ENCODE data around the gene PLPP1.

Gene PLPP1

DNA sequence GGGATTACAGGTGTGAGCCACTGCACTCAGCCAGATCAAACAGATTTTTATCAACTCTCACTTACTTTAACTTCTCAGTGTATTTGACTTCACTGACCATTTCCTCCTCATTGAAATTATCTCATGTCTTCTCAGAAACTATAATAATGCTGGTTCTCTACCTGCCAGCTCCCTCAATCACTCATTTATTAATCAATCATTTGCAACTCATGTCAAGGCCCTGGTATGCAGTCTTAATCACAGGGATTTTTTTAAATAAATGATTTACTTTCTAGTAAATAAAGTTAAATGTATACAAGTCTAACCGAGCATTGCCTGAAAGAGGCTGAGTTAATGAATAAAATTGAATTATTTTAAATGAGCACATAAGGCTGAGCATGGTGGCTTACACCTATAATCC, 63.3 kb downstream of the PLPP1 start:
- DNase-seq (ENCODE audit: low spot score in 2 of 2), result no peak
- no peaks in the 10 kb centered on the region for H3K27me3 ChIP-seq (ENCODE audit: low read depth)
- in situ Hi-C loops (cut with MboI; ENCODE audit: low sequenced_read_pairs), result no loop called here

DNA sequence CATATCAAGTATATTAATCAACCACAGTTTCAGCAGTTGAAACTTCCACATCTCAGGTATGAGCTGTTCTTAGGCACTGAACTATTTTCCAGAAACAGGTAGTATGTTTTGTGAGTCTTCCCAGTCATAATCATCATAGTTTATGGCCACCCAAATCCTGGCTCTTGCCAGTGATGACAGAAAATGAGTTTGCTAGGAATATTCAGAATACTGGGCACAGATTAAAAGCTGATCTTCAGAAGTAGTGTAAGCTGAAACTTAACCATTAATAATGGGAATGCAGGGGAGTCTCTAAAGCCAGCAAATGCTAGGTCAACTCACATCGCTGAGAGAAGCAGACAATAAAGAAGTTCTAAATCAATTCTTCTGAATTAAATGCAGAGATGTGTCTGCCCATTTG, 64.5 kb downstream of the PLPP1 start:
- no peaks in the 10 kb centered on the region; the same call in 1 of the 2 replicates for H3K36me3 ChIP-seq (replicated peaks)
- in situ Hi-C loops (cut with MboI; ENCODE audit: low sequenced_read_pairs), result no loop called here
- no peaks in the 10 kb centered on the region for H3K27me3 ChIP-seq (ENCODE audit: low read depth)
- no peak overlapping the region for H3K4me3 ChIP-seq
- H3K4me1 ChIP-seq, result peaks cover 9% of the 10 kb centered on the region
- H3K9me3 ChIP-seq, result no peaks in the 10 kb centered on the region
- no peak for DNase-seq (ENCODE audit: low spot score in 2 of 2)

More for the DNA sequence above, 63.3 kb downstream of the PLPP1 start:
- H3K4me3 ChIP-seq, result no peak overlapping the region
- H3K4me1 ChIP-seq, result peaks cover 20% of the 10 kb centered on the region
- no peaks in the 10 kb centered on the region; the same call in 1 of the 2 replicates for H3K36me3 ChIP-seq (replicated peaks)
- H3K9me3 ChIP-seq, result no peaks in the 10 kb centered on the region

DNA sequence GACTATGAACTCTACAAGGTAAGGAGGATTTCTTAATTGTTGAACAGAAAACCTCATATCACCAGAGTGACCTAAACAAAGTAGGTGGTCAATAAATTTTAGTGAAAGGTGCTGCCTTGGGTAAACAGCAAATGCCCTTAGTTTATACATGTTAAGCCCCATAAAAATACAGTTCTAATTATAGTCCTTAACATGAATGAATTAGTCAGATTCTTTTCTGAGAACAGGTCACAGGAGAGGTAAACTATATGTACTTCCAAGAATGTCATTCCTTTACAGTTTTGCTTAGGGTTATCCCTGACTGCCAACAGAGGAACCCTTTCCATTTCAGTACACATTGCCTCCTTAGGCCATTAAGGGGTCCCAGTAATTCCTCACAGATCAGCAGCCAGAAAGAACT, 64.9 kb downstream of the PLPP1 start:
- H3K4me1 ChIP-seq, result peaks cover 6% of the 10 kb centered on the region
- no peak for DNase-seq (ENCODE audit: low spot score in 2 of 2)
- H3K4me3 ChIP-seq, result no peak overlapping the region
- H3K9me3 ChIP-seq, result no peaks in the 10 kb centered on the region
- no peaks in the 10 kb centered on the region; the same call in 1 of the 2 replicates for H3K36me3 ChIP-seq (replicated peaks)
- no peaks in the 10 kb centered on the region for H3K27me3 ChIP-seq (ENCODE audit: low read depth)
- in situ Hi-C loops (cut with MboI; ENCODE audit: low sequenced_read_pairs), result no loop called here

DNA sequence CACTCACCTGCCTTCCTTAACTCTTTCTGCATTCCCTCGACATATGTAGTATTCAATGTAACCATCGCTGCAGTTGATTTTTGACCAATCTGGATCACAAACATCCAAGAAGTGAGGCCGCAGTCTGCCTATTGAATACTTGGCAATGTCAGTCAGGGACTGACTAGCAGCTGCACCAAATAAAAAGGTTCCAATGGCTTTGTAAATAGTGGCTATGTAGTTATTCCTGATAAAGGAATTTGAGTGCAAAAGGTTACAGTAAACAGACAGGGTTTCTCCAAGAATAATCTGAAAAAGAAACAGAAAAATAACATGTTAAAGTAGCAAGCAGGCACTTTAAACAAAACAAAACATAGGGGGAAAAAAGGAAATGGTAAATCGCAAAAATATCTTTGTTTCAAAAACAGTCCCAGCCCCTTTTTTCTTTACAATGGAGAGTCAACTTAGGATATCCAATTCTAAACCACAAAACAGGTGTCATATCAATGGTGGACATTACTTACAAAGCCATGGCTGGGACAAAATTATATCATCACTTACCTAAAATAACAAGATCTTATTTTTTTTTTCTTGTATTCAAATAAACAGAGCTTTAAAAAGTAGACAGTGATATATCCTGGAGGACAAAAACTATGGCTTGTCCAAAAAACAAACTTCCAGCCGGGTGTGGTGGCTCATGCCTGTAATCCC, 66.8 kb downstream of the PLPP1 start:
- H3K9me3 ChIP-seq, result no peaks in the 10 kb centered on the region
- in situ Hi-C loops (cut with MboI; ENCODE audit: low sequenced_read_pairs), result no loop called here
- no peak overlapping the region for H3K4me3 ChIP-seq
- peaks cover 6% of the 10 kb centered on the region for H3K4me1 ChIP-seq
- no peaks in the 10 kb centered on the region for H3K27me3 ChIP-seq (ENCODE audit: low read depth)
- H3K36me3 ChIP-seq (replicated peaks), result peaks cover 3% of the 10 kb centered on the region
- DNase-seq (ENCODE audit: low spot score in 2 of 2), result no peak

DNA sequence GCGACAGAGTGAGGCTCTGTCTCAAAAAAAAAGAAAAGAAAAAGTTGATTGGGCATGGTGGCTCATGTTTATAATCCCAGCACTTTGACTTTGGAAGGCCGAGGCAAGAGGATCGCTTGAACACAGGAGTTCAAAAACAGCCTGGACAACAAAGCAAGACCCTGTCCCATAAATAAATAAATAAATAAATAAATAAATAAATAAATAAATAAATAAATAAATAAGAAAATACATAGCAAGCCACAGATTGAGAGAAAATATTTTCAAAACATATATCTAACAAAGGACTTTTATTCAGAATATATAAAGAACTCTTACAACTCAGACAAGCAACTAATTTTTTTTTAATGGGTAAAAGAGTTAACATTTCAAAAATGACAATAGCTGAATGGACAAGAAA, 71.2 kb downstream of the PLPP1 start:
- H3K4me1 ChIP-seq, result peaks cover 17% of the 10 kb centered on the region
- H3K27me3 ChIP-seq (ENCODE audit: low read depth), result no peaks in the 10 kb centered on the region
- DNase-seq (ENCODE audit: low spot score in 2 of 2), result no peak
- in situ Hi-C loops (cut with MboI; ENCODE audit: low sequenced_read_pairs), result no loop called here
- H3K9me3 ChIP-seq, result no peaks in the 10 kb centered on the region
- peaks cover 3% of the 10 kb centered on the region for H3K36me3 ChIP-seq (replicated peaks)
- H3K4me3 ChIP-seq, result no peak overlapping the region

DNA sequence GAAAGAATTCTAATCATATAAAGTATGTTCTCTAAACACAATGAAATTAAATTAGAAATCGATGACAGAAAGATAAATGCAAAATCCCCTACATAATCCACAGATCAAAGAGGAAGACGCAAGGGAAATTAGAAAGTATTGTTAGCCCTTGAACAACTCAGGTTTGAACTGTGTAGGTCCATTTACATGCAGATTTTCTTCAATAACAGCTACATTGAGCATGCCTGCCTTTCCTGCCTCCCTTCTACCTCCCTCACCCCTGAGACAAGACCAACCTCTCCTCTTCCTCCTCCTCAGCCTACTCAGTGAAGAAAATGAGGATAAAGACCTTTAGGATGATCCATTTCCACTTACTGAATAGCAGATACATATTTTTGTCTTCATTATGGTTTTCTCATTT, 75.2 kb downstream of the PLPP1 start:
- no peaks in the 10 kb centered on the region for H3K9me3 ChIP-seq
- H3K27me3 ChIP-seq (ENCODE audit: low read depth), result no peaks in the 10 kb centered on the region
- peaks cover 17% of the 10 kb centered on the region for H3K4me1 ChIP-seq
- H3K4me3 ChIP-seq, result no peak overlapping the region
- in situ Hi-C loops (cut with MboI; ENCODE audit: low sequenced_read_pairs), result no loop called here
- peaks cover 3% of the 10 kb centered on the region for H3K36me3 ChIP-seq (replicated peaks)
- peak; percentile 66 to 96 for DNase-seq (ENCODE audit: low spot score in 2 of 2)

DNA sequence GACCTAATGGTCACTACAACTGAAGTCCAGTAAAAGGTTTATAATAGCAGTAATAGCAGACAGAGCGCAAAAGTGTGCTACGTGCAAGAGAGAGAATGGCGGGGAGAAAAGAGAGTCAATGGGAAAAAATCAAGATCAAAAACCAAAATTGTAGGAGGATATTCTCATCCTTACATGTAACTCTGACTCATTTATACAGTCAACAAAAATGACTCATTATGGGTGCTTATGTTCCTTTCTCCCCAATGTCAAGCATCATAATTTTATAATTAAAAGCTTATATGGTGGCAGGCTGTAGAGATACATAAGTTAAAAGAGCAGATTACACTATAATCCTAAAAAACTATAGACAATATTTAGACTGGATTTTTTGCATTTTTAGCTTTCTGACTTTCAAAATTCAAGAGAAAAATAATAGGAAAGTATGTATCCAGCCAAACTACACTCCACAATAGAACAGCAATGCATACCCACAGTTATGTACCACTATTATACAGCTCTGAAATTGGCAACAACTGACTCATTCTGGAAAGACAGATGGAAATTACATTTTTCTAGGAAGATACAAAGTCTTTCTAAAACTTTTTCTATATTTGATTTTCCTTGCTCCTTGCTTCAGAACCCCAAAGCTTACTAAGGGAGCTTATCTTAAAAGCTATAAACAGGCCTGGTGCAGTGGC, 78.4 kb downstream of the PLPP1 start:
- Histone ChIP-seq H3K4me3 (no peak overlapping the region), H3K4me1 (peaks cover 28% of the 10 kb centered on the region), H3K27me3 (ENCODE audit: low read depth) (no peaks in the 10 kb centered on the region), H3K9me3 (no peaks in the 10 kb centered on the region), H3K36me3 (replicated peaks) (no peaks in the 10 kb centered on the region)
- DNase-seq (ENCODE audit: low spot score in 2 of 2), result no peak
- in situ Hi-C loops (cut with MboI; ENCODE audit: low sequenced_read_pairs), result no loop called here

DNA sequence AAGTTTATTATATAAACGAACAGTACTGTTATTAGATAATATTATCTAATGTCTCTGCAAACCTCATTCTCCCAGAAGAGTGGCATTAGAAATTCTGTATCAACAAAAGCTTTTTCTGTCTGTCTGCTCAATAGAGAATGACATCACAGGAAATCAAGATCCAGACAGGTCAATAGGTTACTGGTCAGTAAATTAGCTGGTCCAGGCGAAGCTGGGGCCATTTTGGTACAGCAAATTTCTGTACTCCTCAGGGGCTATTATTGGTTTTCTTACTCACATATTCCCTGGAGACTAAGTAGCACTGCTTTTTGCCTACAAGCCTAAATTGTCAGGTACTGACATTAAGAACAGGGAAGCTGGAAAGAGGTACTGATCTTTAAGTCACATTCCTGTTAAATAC, 80.5 kb downstream of the PLPP1 start:
- no peaks in the 10 kb centered on the region for H3K36me3 ChIP-seq (replicated peaks)
- no peaks in the 10 kb centered on the region for H3K9me3 ChIP-seq
- no peaks in the 10 kb centered on the region for H3K27me3 ChIP-seq (ENCODE audit: low read depth)
- in situ Hi-C loops (cut with MboI; ENCODE audit: low sequenced_read_pairs), result no loop called here
- no peak overlapping the region for H3K4me3 ChIP-seq
- no peak for DNase-seq (ENCODE audit: low spot score in 2 of 2)
- peaks cover 16% of the 10 kb centered on the region for H3K4me1 ChIP-seq

DNA sequence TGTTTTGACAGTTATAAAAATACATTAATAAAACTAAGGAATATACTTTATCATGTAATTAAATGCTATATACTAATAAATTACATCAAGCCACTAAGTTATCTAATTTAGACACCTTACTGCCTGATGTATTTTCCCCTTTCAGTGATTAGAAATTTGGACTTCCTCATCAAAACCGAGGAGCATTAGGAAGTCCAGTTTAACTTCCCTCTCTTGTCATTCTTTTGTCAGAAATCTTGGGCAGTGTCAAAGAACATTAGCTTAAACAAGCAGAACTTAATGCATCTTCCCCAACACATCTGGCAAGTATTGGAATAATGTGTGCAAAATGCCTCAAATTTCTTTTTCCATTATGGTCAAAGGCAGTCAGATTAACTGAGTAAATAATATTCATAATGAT, 81.6 kb downstream of the PLPP1 start:
- peaks cover 11% of the 10 kb centered on the region for H3K4me1 ChIP-seq
- H3K27me3 ChIP-seq (ENCODE audit: low read depth), result no peaks in the 10 kb centered on the region
- no peak for DNase-seq (ENCODE audit: low spot score in 2 of 2)
- in situ Hi-C loops (cut with MboI; ENCODE audit: low sequenced_read_pairs), result no loop called here
- no peaks in the 10 kb centered on the region for H3K36me3 ChIP-seq (replicated peaks)
- no peaks in the 10 kb centered on the region for H3K9me3 ChIP-seq
- H3K4me3 ChIP-seq, result no peak overlapping the region

DNA sequence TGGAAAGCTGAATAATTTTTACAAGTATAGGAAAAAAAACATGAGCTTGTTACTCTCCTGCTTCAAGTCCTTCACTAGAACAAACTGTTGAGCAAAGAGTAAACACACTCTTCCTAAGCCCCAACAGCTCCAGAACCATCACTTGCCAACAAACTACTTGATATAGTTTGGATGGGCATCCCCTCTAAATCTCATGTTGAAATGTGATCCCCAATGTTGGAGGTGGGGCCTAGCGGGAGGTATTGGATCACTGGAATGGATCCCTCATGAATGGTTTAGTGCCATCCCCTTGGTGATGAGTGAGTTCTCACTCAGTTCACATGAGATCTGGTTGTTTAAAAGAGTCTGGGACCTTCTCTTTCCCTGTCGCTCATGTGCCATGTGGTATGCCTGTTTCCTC, 82.8 kb downstream of the PLPP1 start:
- DNase-seq (ENCODE audit: low spot score in 2 of 2), result no peak
- no peak overlapping the region for H3K4me3 ChIP-seq
- H3K27me3 ChIP-seq (ENCODE audit: low read depth), result no peaks in the 10 kb centered on the region
- H3K4me1 ChIP-seq, result peaks cover 11% of the 10 kb centered on the region
- no peaks in the 10 kb centered on the region for H3K36me3 ChIP-seq (replicated peaks)
- in situ Hi-C loops (cut with MboI; ENCODE audit: low sequenced_read_pairs), result no loop called here
- no peaks in the 10 kb centered on the region for H3K9me3 ChIP-seq

DNA sequence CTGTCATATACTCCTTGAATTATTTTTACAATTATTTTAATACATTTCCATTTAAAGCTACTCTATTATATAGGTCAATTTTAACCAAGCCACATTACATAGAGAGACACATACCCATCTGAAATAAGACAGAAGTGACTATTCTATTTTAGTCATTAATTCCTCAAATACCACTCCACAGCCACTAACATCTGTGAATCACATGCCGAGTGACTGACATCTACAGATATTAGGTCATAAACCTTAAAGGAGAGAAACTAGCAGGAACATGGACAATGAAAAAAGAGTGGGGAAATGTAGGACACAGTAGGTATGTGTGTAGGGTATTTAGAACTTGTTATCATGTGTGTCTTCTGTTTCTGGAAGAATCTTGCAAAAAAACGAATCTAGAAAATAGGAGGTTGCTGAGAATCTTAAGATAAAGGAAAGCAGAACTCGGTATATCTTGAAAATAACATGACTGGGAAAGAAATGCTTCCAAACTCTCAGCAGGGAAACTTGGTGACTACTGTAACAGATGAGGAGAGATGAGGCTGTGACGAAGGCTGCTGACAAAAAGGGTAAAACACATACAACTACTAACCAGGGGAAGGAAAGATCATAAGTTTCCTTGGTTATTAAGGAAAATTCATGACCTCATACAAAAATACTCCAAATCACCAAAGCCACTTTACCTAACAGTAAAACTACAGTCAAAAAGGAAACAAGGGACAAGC, 84.6 kb downstream of the PLPP1 start:
- no peak overlapping the region for H3K4me3 ChIP-seq
- no peak for DNase-seq (ENCODE audit: low spot score in 2 of 2)
- H3K4me1 ChIP-seq, result peaks cover 11% of the 10 kb centered on the region
- no peaks in the 10 kb centered on the region for H3K36me3 ChIP-seq (replicated peaks)
- in situ Hi-C loops (cut with MboI; ENCODE audit: low sequenced_read_pairs), result no loop called here
- no peaks in the 10 kb centered on the region for H3K9me3 ChIP-seq
- H3K27me3 ChIP-seq (ENCODE audit: low read depth), result no peaks in the 10 kb centered on the region

DNA sequence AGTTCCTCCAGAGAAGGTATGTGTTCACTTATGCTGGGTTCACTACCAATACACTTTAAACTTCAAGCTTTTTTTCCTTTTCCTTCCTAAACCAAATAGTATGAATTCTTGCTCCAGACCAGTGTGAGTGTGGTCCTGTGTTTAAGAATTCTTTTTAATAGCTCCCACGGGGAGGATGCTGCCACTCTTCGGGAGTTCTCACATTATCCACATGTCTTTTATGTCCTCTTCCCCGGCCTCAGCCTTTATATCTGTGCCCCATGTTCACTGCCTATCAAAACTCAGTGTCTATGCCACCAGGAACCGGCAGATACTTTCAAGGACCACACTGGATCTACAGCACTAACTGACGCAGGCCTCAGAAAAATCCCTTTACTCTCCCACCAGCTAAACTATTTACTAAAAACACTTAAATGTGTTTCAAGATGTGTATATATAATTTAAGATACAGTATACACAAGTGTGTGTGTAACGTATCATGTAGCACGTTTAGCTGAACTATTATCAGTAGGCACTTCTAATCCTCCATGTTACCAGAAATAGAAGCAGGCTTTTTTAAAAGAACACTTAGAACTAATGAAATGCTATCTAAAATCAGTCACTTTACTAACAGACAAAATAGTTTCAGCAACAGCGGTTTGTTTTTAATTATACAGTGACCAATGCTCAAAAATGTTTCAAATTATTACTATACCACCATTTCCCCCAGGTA, 88.0 kb downstream of the PLPP1 start:
- Histone ChIP-seq H3K27me3 (ENCODE audit: low read depth) (no peaks in the 10 kb centered on the region), H3K9me3 (no peaks in the 10 kb centered on the region), H3K36me3 (replicated peaks) (no peaks in the 10 kb centered on the region), H3K4me3 (no peak overlapping the region), H3K4me1 (no peaks in the 10 kb centered on the region; the same call in 1 of the 2 replicates)
- no peak for DNase-seq (ENCODE audit: low spot score in 2 of 2)
- in situ Hi-C loops (cut with MboI; ENCODE audit: low sequenced_read_pairs), result no loop called here

DNA sequence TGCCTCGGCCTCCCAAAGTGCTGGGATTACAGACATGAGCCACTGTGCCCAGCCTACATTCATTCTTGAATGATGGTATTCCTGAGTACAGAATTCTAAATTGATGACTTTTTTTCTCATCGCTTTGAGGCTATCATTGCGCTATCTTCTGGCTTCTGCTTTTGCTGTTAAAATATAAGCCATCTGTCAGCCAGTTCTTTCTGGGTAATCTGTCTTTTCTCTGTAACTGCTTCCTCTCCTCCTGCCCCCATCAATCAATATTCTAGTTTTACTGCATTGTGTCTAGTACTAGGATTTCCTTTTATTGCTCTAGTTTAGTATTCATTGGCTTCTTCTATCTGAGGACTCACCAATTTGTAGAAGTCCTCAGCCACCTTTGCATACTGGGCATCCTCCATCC, 89.0 kb downstream of the PLPP1 start:
- Histone ChIP-seq H3K4me3 (no peak overlapping the region), H3K27me3 (ENCODE audit: low read depth) (no peaks in the 10 kb centered on the region), H3K36me3 (replicated peaks) (no peaks in the 10 kb centered on the region; the same call in 1 of the 2 replicates), H3K4me1 (no peaks in the 10 kb centered on the region; the same call in 1 of the 2 replicates), H3K9me3 (no peaks in the 10 kb centered on the region)
- DNase-seq (ENCODE audit: low spot score in 2 of 2), result no peak
- in situ Hi-C loops (cut with MboI; ENCODE audit: low sequenced_read_pairs), result no loop called here
